Neural cell (in vitro differentiated cells): ENCODE data around the gene MAMDC2. TPM values are rescaled to one million over a fixed set of nuclear protein-coding genes. Genes with fewer than 3 reads are reported as not detected.

Experiments used
- H2AFZ ChIP-seq: fragments of 200-600, 300-800 bp; sonication (generic), shearing (Covaris generic); 2 replicates; pipeline ENCODE4 v1.6.0; 2014; ENCODE audit warnings: low read depth, mild to moderate bottlenecking, antibody characterized with exemption, low read length, moderate library complexity
- H3F3A ChIP-seq: fragments of 200-600 bp; shearing (Covaris generic); 2 replicates; pipeline ENCODE4 v1.6.1; 2016; ENCODE audit warnings: mild to moderate bottlenecking, moderate library complexity, mixed read lengths, antibody characterized with exemption, low read length; ENCODE audit not compliant: insufficient read depth, poor library complexity, severe bottlenecking
- H3K27ac ChIP-seq: fragments of 200-600, 300-800 bp; sonication (generic), shearing (Covaris generic); 2 replicates; pipeline ENCODE4 v1.5.1; 2014; ENCODE audit warnings: mild to moderate bottlenecking, low read length, moderate library complexity
- H3K27me3 ChIP-seq: fragments of 300-800, 200-600 bp; sonication (generic), shearing (Covaris generic); 2 replicates; pipeline ENCODE4 v1.6.0; 2014; ENCODE audit warnings: mild to moderate bottlenecking, low read depth, low read length, moderate library complexity; ENCODE audit not compliant: insufficient read depth
- H3K36me3 ChIP-seq: fragments of 300-800, 200-600 bp; sonication (generic), shearing (Covaris generic); 2 replicates; pipeline ENCODE4 v1.5.1; 2014; ENCODE audit warnings: mild to moderate bottlenecking, antibody characterized with exemption, low read length, moderate library complexity; ENCODE audit not compliant: insufficient read depth
- H3K4me2 ChIP-seq: fragments of 300-800, 200-600 bp; sonication (generic), shearing (Covaris generic); 2 replicates; pipeline ENCODE4 v1.6.0; 2014; ENCODE audit warnings: mild to moderate bottlenecking, low read length
- H3K4me3 ChIP-seq: fragments of 300-800, 200-600 bp; sonication (generic), shearing (Covaris generic); 2 replicates; pipeline ENCODE4 v1.5.1; 2014; ENCODE audit warnings: mild to moderate bottlenecking, low read length, moderate library complexity
- H3K79me2 ChIP-seq: fragments of 200-600 bp; shearing (Covaris generic); replicated peaks from 2 replicates; pipeline ENCODE4 v1.6.0; 2014; ENCODE audit warnings: mild to moderate bottlenecking, low read length, moderate library complexity; ENCODE audit not compliant: insufficient read depth
- H3K9ac ChIP-seq: fragments of 300-800, 200-600 bp; sonication (generic), shearing (Covaris generic); 2 replicates; pipeline ENCODE4 v1.6.1; 2016; ENCODE audit warnings: mild to moderate bottlenecking, low read length, mixed read lengths
- H3K9me2 ChIP-seq: fragments of 200-600 bp; shearing (Covaris generic); 2 replicates; pipeline ENCODE4 v1.6.1; 2016; ENCODE audit warnings: mild to moderate bottlenecking, low read length, mixed read lengths; ENCODE audit not compliant: insufficient read depth
- H3K9me3 ChIP-seq: fragments of 200-600, 300-800 bp; sonication (generic), shearing (Covaris generic); 2 replicates; pipeline ENCODE4 v1.6.1; 2016; ENCODE audit warnings: mild to moderate bottlenecking, mixed run types, low read length, moderate library complexity, mixed read lengths
- H4K20me1 ChIP-seq: fragments of 200-600 bp; shearing (Covaris generic); 2 replicates; pipeline ENCODE4 v1.6.1; 2016; ENCODE audit warnings: mild to moderate bottlenecking, mixed run types; ENCODE audit not compliant: insufficient read depth
- CTCF ChIP-seq: fragments of 450-650 bp; IDR thresholded peaks from 2 replicates; pipeline ENCODE4 v1.5.1; 2014; ENCODE audit warnings: antibody characterized with exemption, mild to moderate bottlenecking, moderate library complexity; ENCODE audit not compliant: poor library complexity, severe bottlenecking
- EP300 ChIP-seq: fragments of 450-650 bp; conservative IDR thresholded peaks from 2 replicates; pipeline ENCODE4 v1.6.1; 2014; ENCODE audit warnings: antibody characterized with exemption, mild to moderate bottlenecking, moderate library complexity; ENCODE audit not compliant: poor library complexity, severe bottlenecking
- EZH2 ChIP-seq: fragments of 200-600, 300-800 bp; shearing (Covaris generic), sonication (generic); IDR thresholded peaks from 2 replicates; pipeline ENCODE4 v1.6.1; 2014; ENCODE audit warnings: antibody characterized with exemption, low read length, borderline replicate concordance, mild to moderate bottlenecking; ENCODE audit not compliant: insufficient read depth, poor library complexity, severe bottlenecking
- MXI1 ChIP-seq: fragments of 450-650 bp; conservative IDR thresholded peaks from 2 replicates; pipeline ENCODE4 v1.6.1; 2014; ENCODE audit warnings: antibody characterized with exemption, mild to moderate bottlenecking; ENCODE audit not compliant: poor library complexity, severe bottlenecking
- POLR2AphosphoS5 ChIP-seq: IDR thresholded peaks from 2 replicates; pipeline ENCODE4 v1.6.1; 2012
- RAD21 ChIP-seq: fragments of 450-650 bp; conservative IDR thresholded peaks from 2 replicates; pipeline ENCODE4 v1.6.1; 2014; ENCODE audit warnings: antibody characterized with exemption, mild to moderate bottlenecking, moderate library complexity
- REST ChIP-seq: IDR thresholded peaks from 2 replicates; pipeline ENCODE4 v1.6.1; 2012; ENCODE audit warnings: borderline replicate concordance
- SMC3 ChIP-seq: fragments of 450-650 bp; conservative IDR thresholded peaks from 2 replicates; pipeline ENCODE4 v1.6.1; 2014; ENCODE audit warnings: antibody characterized with exemption, mild to moderate bottlenecking, moderate library complexity; ENCODE audit not compliant: poor library complexity
- TAF1 ChIP-seq: IDR thresholded peaks from 2 replicates; pipeline ENCODE4 v1.6.1; 2012; ENCODE audit warnings: low read depth
- polyA plus RNA-seq: library from polyadenylated mRNA; depleted of rRNA; stranded (reverse); fragments of >200 nt; gene quantifications from 2 replicates; pipeline ENCODE4 v1.2.3, GENCODE V29; 2014

MAMDC2 gene
- polyA plus RNA-seq, 1 donor from 2014 or later: 0.30 TPM

DNA sequence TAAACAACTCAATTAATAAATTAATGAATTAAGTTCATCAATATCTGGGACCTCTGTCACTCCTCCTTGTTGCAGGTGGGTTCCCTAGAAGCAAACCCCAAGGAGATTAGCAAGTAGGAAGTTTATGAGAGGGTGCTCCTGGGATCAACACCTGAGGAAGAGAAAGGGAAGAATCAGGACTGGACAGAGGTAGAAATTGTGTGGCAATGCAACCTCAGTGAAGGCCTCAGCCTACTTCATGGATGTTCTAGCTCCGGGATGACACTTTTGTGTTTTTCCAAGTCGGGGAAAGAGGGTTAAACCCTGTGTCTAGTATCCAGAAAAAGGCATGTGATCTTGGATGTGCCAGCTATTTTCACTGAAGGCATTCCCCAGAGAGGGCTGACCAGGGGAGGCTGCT is 23.2 kb downstream of the MAMDC2 start:
- H3K4me2 ChIP-seq: no peak overlapping the region
- H3K36me3 ChIP-seq: no peaks in the 10 kb centered on the region
- no peak overlapping the region for H3K27ac ChIP-seq
- no peaks in the 10 kb centered on the region for H3F3A ChIP-seq
- H3K79me2 ChIP-seq: no peaks in the 10 kb centered on the region
- no peak overlapping the region for H3K4me3 ChIP-seq
- no peak overlapping the region for H3K9ac ChIP-seq
- H2AFZ ChIP-seq: no peak overlapping the region
- H3K9me2 ChIP-seq: no peaks in the 10 kb centered on the region
- H3K27me3 ChIP-seq: no peaks in the 10 kb centered on the region
- no peaks in the 10 kb centered on the region for H4K20me1 ChIP-seq
- TF ChIP-seq TAF1: no peak
- TF ChIP-seq REST: no peak
- no peak for TF ChIP-seq CTCF
- no peak for TF ChIP-seq EZH2
- no peak for TF ChIP-seq RAD21
- H3K9me3 ChIP-seq: no peaks in the 10 kb centered on the region

- Histone ChIP-seq H3K27ac (no peak overlapping the region), H3K27me3 (no peaks in the 10 kb centered on the region), H4K20me1 (no peaks in the 10 kb centered on the region), H3K9me2 (no peaks in the 10 kb centered on the region), H3K9me3 (no peaks in the 10 kb centered on the region), H3K4me3 (no peak overlapping the region), H3K36me3 (no peaks in the 10 kb centered on the region), H3F3A (no peaks in the 10 kb centered on the region), H3K9ac (no peak overlapping the region), H3K79me2 (no peaks in the 10 kb centered on the region), H2AFZ (no peak overlapping the region), H3K4me2 (no peak overlapping the region)
- TF ChIP-seq TAF1 (no peak), SMC3 (no peak), EP300 (no peak)
Observed at GRCh38 chr9:70069704-70070103, 26.1 kb downstream of the MAMDC2 start.

GRCh38 chr9:70073193-70073592 is 29.5 kb downstream of the MAMDC2 start:
- no peaks in the 10 kb centered on the region for H3K27me3 ChIP-seq
- no peaks in the 10 kb centered on the region for H3K36me3 ChIP-seq
- TF ChIP-seq RAD21: no peak
- TF ChIP-seq EZH2: no peak
- no peak for TF ChIP-seq SMC3
- TF ChIP-seq REST: no peak
- TF ChIP-seq CTCF: no peak
- no peak for TF ChIP-seq TAF1
- no peak for TF ChIP-seq POLR2AphosphoS5
- no peak for TF ChIP-seq MXI1
- no peak for TF ChIP-seq EP300
- H2AFZ ChIP-seq: no peak overlapping the region
- H4K20me1 ChIP-seq: no peaks in the 10 kb centered on the region
- no peaks in the 10 kb centered on the region for H3K9me3 ChIP-seq
- no peak overlapping the region for H3K4me3 ChIP-seq
- H3K27ac ChIP-seq: no peak overlapping the region
- no peaks in the 10 kb centered on the region for H3K79me2 ChIP-seq
- no peaks in the 10 kb centered on the region for H3F3A ChIP-seq
- H3K9ac ChIP-seq: no peak overlapping the region
- H3K4me2 ChIP-seq: no peak overlapping the region
- no peaks in the 10 kb centered on the region for H3K9me2 ChIP-seq
